HG03139 (cell line): ENCODE data around the gene NEAT1.

Experiments
- ATAC-seq: cut with Tn5 transposase; IDR thresholded peaks from one replicate; pipeline ENCODE4 v1.9.1; 2021; ENCODE audit not compliant: unreplicated experiment

Gene NEAT1

GRCh38 chr11:65389294-65389980, 33.2 kb upstream of the NEAT1 start:
- no peak for ATAC-seq

GRCh38 chr11:65390099-65390941, 32.3 kb upstream of the NEAT1 start:
- no peak for ATAC-seq

- no peak for ATAC-seq
Measured at GRCh38 chr11:65390996-65391395, 31.6 kb upstream of the NEAT1 start.

GRCh38 chr11:65392186-65392829, 30.3 kb upstream of the NEAT1 start:
- no peak for ATAC-seq

- ATAC-seq: no peak
Measured at GRCh38 chr11:65392899-65393298, 29.7 kb upstream of the NEAT1 start.

GRCh38 chr11:65393513-65394079, 29.0 kb upstream of the NEAT1 start:
- no peak for ATAC-seq

GRCh38 chr11:65394125-65394536, 28.5 kb upstream of the NEAT1 start:
- ATAC-seq: no peak

- no peak for ATAC-seq
Measured at GRCh38 chr11:65395961-65396530, 26.6 kb upstream of the NEAT1 start.

- ATAC-seq: no peak
Measured at GRCh38 chr11:65396769-65397745, 25.5 kb upstream of the NEAT1 start.

GRCh38 chr11:65398362-65398910, 24.2 kb upstream of the NEAT1 start:
- no peak for ATAC-seq

- no peak for ATAC-seq
Measured at GRCh38 chr11:65399249-65399648, 23.3 kb upstream of the NEAT1 start.

GRCh38 chr11:65399845-65400244, 22.8 kb upstream of the NEAT1 start:
- no peak for ATAC-seq

GRCh38 chr11:65400307-65401072, 22.1 kb upstream of the NEAT1 start:
- no peak for ATAC-seq

GRCh38 chr11:65401073-65401802, 21.4 kb upstream of the NEAT1 start:
- no peak for ATAC-seq

- ATAC-seq: no peak
Measured at GRCh38 chr11:65401803-65402248, 20.8 kb upstream of the NEAT1 start.

GRCh38 chr11:65402790-65403189, 19.8 kb upstream of the NEAT1 start:
- ATAC-seq: no peak

- ATAC-seq: no peak
Measured at GRCh38 chr11:65403607-65404121, 18.9 kb upstream of the NEAT1 start.

GRCh38 chr11:65404210-65404609, 18.4 kb upstream of the NEAT1 start:
- no peak for ATAC-seq
